Nephron progenitor cell (in vitro differentiated cells): Measurements from ENCODE around the gene PHF1.

Source experiments
- DNase-seq: peaks from one replicate; pipeline ENCODE4 v3.0.0; 2021
- H3K27ac Mint-ChIP-seq: 2 replicates; pipeline ENCODE4 v1.8.0; 2021; ENCODE audit warnings: mild to moderate bottlenecking, moderate library complexity, mixed read lengths
- H3K27me3 Mint-ChIP-seq: 2 replicates; pipeline ENCODE4 v1.8.0; 2021; ENCODE audit warnings: mild to moderate bottlenecking, low read depth, mixed read lengths; ENCODE audit not compliant: poor library complexity
- H3K36me3 Mint-ChIP-seq: 2 replicates; pipeline ENCODE4 v1.8.0; 2021; ENCODE audit warnings: low read depth, mixed read lengths
- H3K4me1 Mint-ChIP-seq: 2 replicates; pipeline ENCODE4 v1.8.0; 2021; ENCODE audit warnings: mixed read lengths
- H3K4me3 Mint-ChIP-seq: 2 replicates; pipeline ENCODE4 v1.8.0; 2021; ENCODE audit warnings: mild to moderate bottlenecking, moderate library complexity, mixed read lengths
- H3K9me3 Mint-ChIP-seq: 2 replicates; pipeline ENCODE4 v1.8.0; 2021; ENCODE audit warnings: mild to moderate bottlenecking, moderate library complexity, mixed read lengths
- TF ChIP-seq, protein P1 (sequence below): fragments of 200-600 bp; sonication (generic); IDR thresholded peaks from 2 replicates; pipeline ENCODE4 v1.5.0; 2021; ENCODE audit warnings: antibody characterized with exemption

Gene PHF1

DNA sequence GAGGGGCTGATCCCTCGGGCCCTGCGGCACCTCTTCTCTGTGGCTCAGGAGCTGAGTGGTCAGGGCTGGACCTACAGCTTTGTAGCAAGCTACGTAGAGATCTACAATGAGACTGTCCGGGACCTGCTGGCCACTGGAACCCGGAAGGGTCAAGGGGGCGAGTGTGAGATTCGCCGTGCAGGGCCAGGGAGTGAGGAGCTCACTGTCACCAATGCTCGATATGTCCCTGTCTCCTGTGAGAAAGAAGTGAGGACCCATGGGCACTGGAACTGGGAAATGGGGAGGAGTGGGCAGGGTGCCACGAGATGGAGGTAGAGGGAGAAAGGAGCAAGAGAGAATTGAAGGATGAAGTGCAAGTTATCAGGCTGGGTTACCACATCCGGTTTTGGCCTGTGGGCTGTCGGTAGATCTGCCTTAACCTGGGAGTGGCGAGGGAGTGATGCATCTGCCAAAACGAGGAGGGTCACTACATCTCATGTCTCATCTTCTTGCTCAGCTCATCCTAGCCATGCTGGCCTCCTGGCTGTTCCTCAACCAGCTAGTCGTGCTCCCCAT, 5.4 kb upstream of the PHF1 start:
- TF ChIP-seq, protein P1, sequence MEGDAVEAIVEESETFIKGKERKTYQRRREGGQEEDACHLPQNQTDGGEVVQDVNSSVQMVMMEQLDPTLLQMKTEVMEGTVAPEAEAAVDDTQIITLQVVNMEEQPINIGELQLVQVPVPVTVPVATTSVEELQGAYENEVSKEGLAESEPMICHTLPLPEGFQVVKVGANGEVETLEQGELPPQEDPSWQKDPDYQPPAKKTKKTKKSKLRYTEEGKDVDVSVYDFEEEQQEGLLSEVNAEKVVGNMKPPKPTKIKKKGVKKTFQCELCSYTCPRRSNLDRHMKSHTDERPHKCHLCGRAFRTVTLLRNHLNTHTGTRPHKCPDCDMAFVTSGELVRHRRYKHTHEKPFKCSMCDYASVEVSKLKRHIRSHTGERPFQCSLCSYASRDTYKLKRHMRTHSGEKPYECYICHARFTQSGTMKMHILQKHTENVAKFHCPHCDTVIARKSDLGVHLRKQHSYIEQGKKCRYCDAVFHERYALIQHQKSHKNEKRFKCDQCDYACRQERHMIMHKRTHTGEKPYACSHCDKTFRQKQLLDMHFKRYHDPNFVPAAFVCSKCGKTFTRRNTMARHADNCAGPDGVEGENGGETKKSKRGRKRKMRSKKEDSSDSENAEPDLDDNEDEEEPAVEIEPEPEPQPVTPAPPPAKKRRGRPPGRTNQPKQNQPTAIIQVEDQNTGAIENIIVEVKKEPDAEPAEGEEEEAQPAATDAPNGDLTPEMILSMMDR = no peak
- peaks cover 41% of the 10 kb centered on the region for H3K36me3 Mint-ChIP-seq
- H3K9me3 Mint-ChIP-seq = no peaks in the 10 kb centered on the region
- peaks cover 15% of the 10 kb centered on the region for H3K4me1 Mint-ChIP-seq
- H3K4me3 Mint-ChIP-seq = no peak overlapping the region
- H3K27me3 Mint-ChIP-seq = peaks cover 3% of the 10 kb centered on the region
- no peak for DNase-seq
- peak overlapping the region; percentile 39 for H3K27ac Mint-ChIP-seq

DNA sequence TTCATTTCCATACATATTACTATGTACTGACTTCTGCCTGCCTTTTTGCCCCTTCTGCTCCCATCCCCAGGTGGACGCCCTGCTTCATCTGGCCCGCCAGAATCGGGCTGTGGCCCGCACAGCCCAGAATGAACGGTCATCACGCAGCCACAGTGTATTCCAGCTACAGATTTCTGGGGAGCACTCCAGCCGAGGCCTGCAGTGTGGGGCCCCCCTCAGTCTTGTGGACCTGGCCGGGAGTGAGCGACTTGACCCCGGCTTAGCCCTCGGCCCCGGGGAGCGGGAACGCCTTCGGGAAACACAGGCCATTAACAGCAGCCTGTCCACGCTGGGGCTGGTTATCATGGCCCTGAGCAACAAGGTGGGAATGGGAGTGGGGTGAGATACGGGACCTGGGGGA, 4.7 kb upstream of the PHF1 start:
- Mint-ChIP-seq H3K4me1 (peaks cover 15% of the 10 kb centered on the region), H3K36me3 (peaks cover 35% of the 10 kb centered on the region), H3K27ac (no peak overlapping the region), H3K9me3 (no peaks in the 10 kb centered on the region), H3K27me3 (peaks cover 3% of the 10 kb centered on the region), H3K4me3 (no peak overlapping the region)
- DNase-seq = no peak
- TF ChIP-seq, protein P1 = no peak

DNA sequence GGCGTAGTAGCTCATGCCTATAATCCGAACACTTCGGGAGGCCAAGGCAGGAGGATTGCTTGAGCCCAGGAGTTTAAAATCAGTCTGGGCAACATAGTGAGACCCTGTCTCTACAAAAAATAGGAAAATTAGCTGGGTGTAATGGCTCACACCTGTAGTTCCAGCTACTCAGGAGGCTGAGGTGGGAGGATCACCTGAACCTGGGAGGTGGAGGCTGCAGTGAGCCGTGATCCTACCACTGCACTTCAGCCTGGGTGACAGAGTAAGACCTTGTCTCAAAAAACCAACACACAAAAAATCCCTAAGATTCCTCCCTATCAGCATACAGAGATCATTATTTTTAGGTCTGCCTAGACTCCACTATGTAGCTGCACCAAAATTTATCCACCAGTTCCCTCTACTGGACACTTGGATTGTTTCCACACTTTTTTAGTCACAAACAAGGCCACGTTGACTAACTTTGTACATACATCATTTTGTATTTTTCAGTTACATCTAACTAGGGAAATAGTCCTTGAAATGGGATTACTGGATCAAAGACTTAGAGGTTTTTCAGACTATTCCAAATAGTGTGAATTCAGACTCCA, 3.6 kb upstream of the PHF1 start:
- H3K27me3 Mint-ChIP-seq = peaks cover 3% of the 10 kb centered on the region
- TF ChIP-seq, protein P1 = peak; percentile 23
- no peak overlapping the region for H3K27ac Mint-ChIP-seq
- H3K36me3 Mint-ChIP-seq = peaks cover 35% of the 10 kb centered on the region
- no peaks in the 10 kb centered on the region for H3K9me3 Mint-ChIP-seq
- no peak for DNase-seq
- peaks cover 23% of the 10 kb centered on the region for H3K4me1 Mint-ChIP-seq
- no peak overlapping the region for H3K4me3 Mint-ChIP-seq

DNA sequence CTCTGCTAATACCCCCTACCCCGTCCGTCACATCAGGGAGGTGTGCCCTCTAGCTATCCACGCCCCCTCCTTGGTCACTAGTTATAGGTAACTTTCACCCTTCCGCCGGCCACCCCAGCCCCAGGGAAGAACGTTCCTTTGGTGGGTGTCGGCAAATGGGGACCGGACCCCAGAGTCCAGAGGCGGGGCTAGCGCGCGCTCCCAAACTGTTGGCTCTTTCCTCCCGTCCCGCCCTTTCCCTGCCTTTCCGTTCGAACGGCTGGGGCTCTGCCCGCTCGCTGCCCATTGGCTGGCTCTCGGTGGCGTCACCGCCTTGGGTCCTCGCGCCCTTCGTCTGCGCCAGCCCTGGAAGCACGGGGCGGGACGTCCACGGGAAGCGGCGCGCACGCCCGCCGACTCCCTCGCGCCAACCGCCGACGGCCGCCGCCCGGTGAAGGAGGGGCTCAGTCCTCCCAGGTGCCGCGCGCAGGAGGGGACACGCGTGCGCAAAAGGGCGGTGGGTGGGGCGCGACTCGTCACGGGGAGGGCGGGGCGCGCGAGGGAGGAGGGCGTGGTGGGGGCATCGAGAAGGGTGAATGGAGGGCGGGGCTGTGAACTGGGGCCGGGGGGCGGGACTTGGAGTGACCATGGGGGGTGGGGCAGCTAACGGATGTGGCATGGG, 634 bp upstream of the PHF1 start:
- Mint-ChIP-seq H3K4me1 (peaks cover 48% of the 10 kb centered on the region), H3K27ac (peak overlapping the region; percentile 99), H3K4me3 (peak overlapping the region; percentile 94), H3K36me3 (peaks cover 24% of the 10 kb centered on the region), H3K27me3 (peaks cover 3% of the 10 kb centered on the region), H3K9me3 (no peaks in the 10 kb centered on the region)
- TF ChIP-seq, protein P1 = no peak
- DNase-seq = peak; percentile 96

DNA sequence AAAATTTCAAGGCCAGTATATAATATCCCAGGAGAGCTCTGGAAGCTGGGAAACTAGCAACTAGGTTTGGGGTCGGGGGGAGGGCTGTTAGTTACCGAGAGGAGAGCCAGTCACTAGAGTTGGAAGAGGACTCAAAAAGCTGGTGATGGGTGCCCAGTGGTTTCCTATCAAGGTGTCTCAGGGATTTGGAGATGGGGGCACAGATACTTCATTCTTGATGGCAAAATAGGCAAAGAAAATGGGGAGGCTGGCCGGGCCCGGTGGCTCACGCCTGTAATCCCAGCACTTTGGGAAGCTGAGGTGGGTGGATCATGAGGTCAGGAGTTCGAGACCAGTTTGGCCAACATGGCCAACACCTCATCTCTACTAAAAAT, 805 bp downstream of the PHF1 start:
- Mint-ChIP-seq H3K36me3 (peaks cover 24% of the 10 kb centered on the region), H3K27me3 (no peaks in the 10 kb centered on the region), H3K4me1 (peaks cover 62% of the 10 kb centered on the region), H3K4me3 (peak overlapping the region; percentile 81), H3K27ac (peak overlapping the region; percentile 78), H3K9me3 (no peaks in the 10 kb centered on the region)
- no peak for DNase-seq
- TF ChIP-seq, protein P1 = no peak
